K562 (cell line): ENCODE results near the gene PLBD1. TPM values are rescaled to one million over a fixed set of nuclear protein-coding genes. Genes with fewer than 3 reads are reported as not detected.

Experiments used
- ATAC-seq: fragments of 200-7000 bp; cut with Tn5 transposase; 3 replicates; pipeline ENCODE4 v1.9.1; 2020; ENCODE audit warnings: moderate library complexity
- BruUV-seq: library from RNA; stranded (reverse); fragments of 400-500 nt; replicated peaks from 2 replicates; lab custom pipeline; 2021; lab: Mats Ljungman, UMichigan
- CTCF ChIA-PET: fragments of 300-600 bp; formaldehyde crosslinking; extraction: SDS; loops from one replicate; lab custom pipeline; 2021; ENCODE audit warnings: low intra/inter-chr PET ratio; lab: Yijun Ruan, JAX
- POLR2A ChIA-PET: fragments of 300-600, 350-650 bp; sonication (Branson Sonifier 250); formaldehyde crosslinking; extraction: SDS; loops from one replicate; lab custom pipeline; 2021; ENCODE audit warnings: antibody characterized with exemption, inconsistent platforms; lab: Yijun Ruan, JAX
- DNase-seq, 4 experiments: peaks; one replicate each; pipeline versions ENCODE4 v3.0.0 to v3.0.0-alpha.2; 2011 to 2018; ENCODE audit warnings: low spot score in 3 of 4, mixed read lengths in 3 of 4; ENCODE audit errors: extremely low read depth in 1 of 4
- FAIRE-seq: peaks from 2 replicates; lab custom pipeline; 2011; peaks lifted over from hg19 to GRCh38; lab: Jason Lieb, UNC
- H2AFZ ChIP-seq: 2 replicates; pipeline ENCODE4 v1.6.0; 2011; ENCODE audit warnings: low read depth, low read length, control low read depth, inconsistent platforms
- H3K27ac ChIP-seq: fragments of 200-600 bp; 3 replicates; pipeline ENCODE4 v1.8.0; 2011; ENCODE audit warnings: low read depth, mild to moderate bottlenecking, control low read depth, inconsistent platforms, low read length, moderate library complexity, mixed read lengths; ENCODE audit errors: extremely low read depth
- H3K27me3 ChIP-seq, 2 experiments: fragments of 300-600 bp in 1 of 2; 2 replicates in 1 of 2; 3 replicates in 1 of 2; pipeline versions ENCODE4 v1.6.0 to v1.8.0; 2011; ENCODE audit warnings: inconsistent platforms in 2 of 2, low read length in 2 of 2, mild to moderate bottlenecking in 1 of 2, mixed read lengths in 1 of 2, moderate library complexity in 1 of 2; ENCODE audit not compliant: control insufficient read depth in 2 of 2, insufficient read depth in 2 of 2
- H3K36me3 ChIP-seq: fragments of 300-600 bp; 3 replicates; pipeline ENCODE4 v1.8.0; 2011; ENCODE audit warnings: mild to moderate bottlenecking, low read length, inconsistent platforms; ENCODE audit not compliant: control insufficient read depth, insufficient read depth
- H3K4me1 ChIP-seq, 2 experiments: fragments of 200-600 bp in 1 of 2; replicated peaks in 1 of 2; 2 replicates in 1 of 2; 3 replicates in 1 of 2; pipeline versions ENCODE4 v1.5.1 to v1.8.0; 2011; ENCODE audit warnings: inconsistent platforms in 2 of 2, low read length in 2 of 2, mild to moderate bottlenecking in 1 of 2, mixed read lengths in 1 of 2, moderate library complexity in 1 of 2; ENCODE audit not compliant: control insufficient read depth in 2 of 2, insufficient read depth in 2 of 2
- H3K4me2 ChIP-seq: 2 replicates; pipeline ENCODE4 v1.6.1; 2011; ENCODE audit warnings: low read length, control low read depth, inconsistent platforms, mixed read lengths; ENCODE audit not compliant: insufficient read depth
- H3K4me3 ChIP-seq: fragments of 200-600 bp; sonication (generic), shearing (Covaris generic); 2 replicates; pipeline ENCODE4 v1.5.1; 2016; ENCODE audit warnings: control low read depth, inconsistent platforms
- H3K79me2 ChIP-seq: fragments of 200-600 bp; 3 replicates; pipeline ENCODE4 v1.8.0; 2011; ENCODE audit warnings: low read length, inconsistent platforms; ENCODE audit not compliant: control insufficient read depth, insufficient read depth
- H3K9ac ChIP-seq, 2 experiments: 2 replicates each; pipeline versions ENCODE4 v1.6.0 to v1.6.1; 2011; ENCODE audit warnings: low read depth in 2 of 2, low read length in 2 of 2, control low read depth in 1 of 2, inconsistent platforms in 1 of 2, mild to moderate bottlenecking in 1 of 2, mixed read lengths in 1 of 2; ENCODE audit not compliant: insufficient read depth in 1 of 2
- H3K9me1 ChIP-seq: one replicate; pipeline ENCODE4 v1.6.0; 2011; ENCODE audit warnings: inconsistent platforms, mild to moderate bottlenecking, low read length, moderate library complexity; ENCODE audit not compliant: control insufficient read depth, insufficient read depth
- H3K9me3 ChIP-seq: replicated peaks from 2 replicates; pipeline ENCODE4 v1.5.1; 2011; ENCODE audit warnings: low read depth, low read length, inconsistent platforms; ENCODE audit not compliant: control insufficient read depth, insufficient read depth
- H4K20me1 ChIP-seq: replicated peaks from 2 replicates; pipeline ENCODE4 v1.6.1; 2011; ENCODE audit warnings: low read length, inconsistent platforms, mixed read lengths; ENCODE audit not compliant: control insufficient read depth, insufficient read depth
- EP300 ChIP-seq: IDR thresholded peaks from 2 replicates; pipeline ENCODE4 v1.6.1; 2012; ENCODE audit warnings: low read length, improper control_type of control experiment
- FIP1L1 ChIP-seq: fragments of 200-400 bp; formaldehyde crosslinking; IDR thresholded peaks from 2 replicates; pipeline ENCODE4 v1.6.1; 2018; ENCODE audit warnings: mild to moderate bottlenecking, low read depth, low read length; ENCODE audit not compliant: poor library complexity, severe bottlenecking
- FOXA1 ChIP-seq: fragments of 450-650 bp; IDR thresholded peaks from 2 replicates; pipeline ENCODE4 v1.6.1; 2016; ENCODE audit warnings: mild to moderate bottlenecking, borderline replicate concordance
- JUNB ChIP-seq: fragments of 450-650 bp; formaldehyde crosslinking; conservative IDR thresholded peaks from 2 replicates; pipeline ENCODE4 v1.4.0; 2020; ENCODE audit warnings: mild to moderate bottlenecking
- LARP7 ChIP-seq: fragments of 450-650 bp; IDR thresholded peaks from 2 replicates; pipeline ENCODE4 v1.6.1; 2016
- MAFF ChIP-seq: IDR thresholded peaks from 2 replicates; pipeline ENCODE4 v1.6.1; 2012; ENCODE audit warnings: low read length, improper control_type of control experiment
- MED1 ChIP-seq: sonication (generic); formaldehyde crosslinking; IDR thresholded peaks from 2 replicates; pipeline ENCODE4 v1.8.1; 2023; ENCODE audit warnings: missing genetic modification reagents, borderline replicate concordance
- ZBTB43 ChIP-seq: sonication (generic); formaldehyde crosslinking; IDR thresholded peaks from 2 replicates; pipeline ENCODE4 v1.8.0; 2023; ENCODE audit warnings: mild to moderate bottlenecking, missing genetic modification reagents
- ZNF12 ChIP-seq: sonication (generic); formaldehyde crosslinking; IDR thresholded peaks from 2 replicates; pipeline ENCODE4 v1.4.0; 2020; ENCODE audit warnings: mild to moderate bottlenecking, missing genetic modification reagents
- ZNF436 ChIP-seq: fragments of 250-450, 450-650 bp; sonication (Bioruptor Pico); formaldehyde crosslinking; IDR thresholded peaks from 2 replicates; pipeline ENCODE4 v1.7.0; 2020; ENCODE audit warnings: mild to moderate bottlenecking
- WGBS: fragments of 100-300 bp; shearing (Covaris generic); methylation state at CpG from one replicate; pipeline ENCODE4 v1.1.6; 2016; ENCODE audit warnings: low coverage, mixed read lengths; ENCODE audit not compliant: insufficient coverage; ENCODE audit errors: missing lambda C conversion rate; 5-methylcytosine and 5-hydroxymethylcytosine counted together
- in situ Hi-C: fragments of 300-500 bp; cut with MboI; formaldehyde crosslinking; loops from 4 replicates; pipeline ENCODE4 v1.15.0; 2018; ENCODE audit warnings: inconsistent platforms, mixed read lengths
- intact Hi-C: fragments of 100-400 bp; cut with micrococcal nuclease; formaldehyde crosslinking; loops from 2 replicates; pipeline ENCODE4 v1.14.2; 2022
- polyA plus RNA-seq, 8 experiments: library from polyadenylated mRNA; depleted of rRNA in 4 of 8; stranded (reverse) in 5 of 8; unstranded in 3 of 8; fragments of >200 nt; fragmentation: Nextera tagmentation in 2 of 8; fragmentation: Illumina TruSeq in 1 of 8; extraction: Ambion mirVana in 2 of 8; extraction: Trizol in 1 of 8; gene quantifications; 2 replicates each; pipeline versions ENCODE4 v1.2.1 to v1.2.3, GENCODE V29; 2011 to 2014; ENCODE audit warnings: inconsistent platforms in 1 of 8, missing spikeins in 1 of 8
- total RNA-seq, 7 experiments: library from RNA; depleted of rRNA in 6 of 7; stranded (reverse); fragments of >200 nt in 6 of 7; fragmentation: Illumina TruSeq in 2 of 7; extraction: Trizol in 2 of 7; gene quantifications; 2 replicates each; pipeline versions ENCODE4 v1.2.1 to v1.2.3, GENCODE V29; 2011 to 2021; ENCODE audit warnings: low replicate concordance in 1 of 7
- TF ChIP-seq, protein P1 (sequence below): fragments of 450-650 bp; formaldehyde crosslinking; IDR thresholded peaks from 2 replicates; pipeline ENCODE4 v1.4.0; 2020; ENCODE audit warnings: mild to moderate bottlenecking, mixed read lengths
- TF ChIP-seq, protein P2 (sequence below): fragments of 200-800 bp; sonication (Bioruptor generic); IDR thresholded peaks from 2 replicates; pipeline ENCODE4 v1.6.1; 2017; ENCODE audit warnings: missing genetic modification characterization, missing compliant biosample characterization
- TF ChIP-seq, protein P3 (sequence below): IDR thresholded peaks from 3 replicates; pipeline ENCODE4 v1.6.1; 2011; ENCODE audit warnings: borderline replicate concordance, mild to moderate bottlenecking, moderate library complexity; ENCODE audit not compliant: insufficient read length; ENCODE audit errors: extremely low read depth
- TF ChIP-seq, protein P4 (sequence below): sonication (generic); formaldehyde crosslinking; IDR thresholded peaks from 2 replicates; pipeline ENCODE4 v1.8.0; 2022; ENCODE audit warnings: mild to moderate bottlenecking, missing genetic modification reagents, borderline replicate concordance

Gene PLBD1
- total and polyA plus RNA-seq, 9 of the 15 experiments (the other 6 are each of a cell fraction or from before 2014, with no cell fraction given): 7.1 to 37.0 (median 20.6) TPM

- ChIA-PET POLR2A (no interaction called here), CTCF (no interaction called here)
- no peaks in the 10 kb centered on the region for H3K4me1 ChIP-seq
- no peaks in the 10 kb centered on the region for H3K9me1 ChIP-seq
- in situ Hi-C loops: no loop called here
- no peak overlapping the region for H3K27ac ChIP-seq
- no peaks in the 10 kb centered on the region for H4K20me1 ChIP-seq
- TF ChIP-seq JUNB (CRISPR knock-in tag) (no peak), ZNF436 (no peak), EP300 (no peak), MED1 (CRISPR knock-in tag) (no peak), ZNF12 (CRISPR knock-in tag) (no peak), ZBTB43 (CRISPR knock-in tag) (no peak), FIP1L1 (no peak), MAFF (no peak), FOXA1 (no peak), LARP7 (no peak)
- TF ChIP-seq, protein P1, sequence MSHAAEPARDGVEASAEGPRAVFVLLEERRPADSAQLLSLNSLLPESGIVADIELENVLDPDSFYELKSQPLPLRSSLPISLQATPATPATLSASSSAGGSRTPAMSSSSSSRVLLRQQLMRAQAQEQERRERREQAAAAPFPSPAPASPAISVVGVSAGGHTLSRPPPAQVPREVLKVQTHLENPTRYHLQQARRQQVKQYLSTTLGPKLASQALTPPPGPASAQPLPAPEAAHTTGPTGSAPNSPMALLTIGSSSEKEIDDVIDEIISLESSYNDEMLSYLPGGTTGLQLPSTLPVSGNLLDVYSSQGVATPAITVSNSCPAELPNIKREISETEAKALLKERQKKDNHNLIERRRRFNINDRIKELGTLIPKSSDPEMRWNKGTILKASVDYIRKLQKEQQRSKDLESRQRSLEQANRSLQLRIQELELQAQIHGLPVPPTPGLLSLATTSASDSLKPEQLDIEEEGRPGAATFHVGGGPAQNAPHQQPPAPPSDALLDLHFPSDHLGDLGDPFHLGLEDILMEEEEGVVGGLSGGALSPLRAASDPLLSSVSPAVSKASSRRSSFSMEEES (CRISPR knock-in tag): no peak
- TF ChIP-seq, protein P2, sequence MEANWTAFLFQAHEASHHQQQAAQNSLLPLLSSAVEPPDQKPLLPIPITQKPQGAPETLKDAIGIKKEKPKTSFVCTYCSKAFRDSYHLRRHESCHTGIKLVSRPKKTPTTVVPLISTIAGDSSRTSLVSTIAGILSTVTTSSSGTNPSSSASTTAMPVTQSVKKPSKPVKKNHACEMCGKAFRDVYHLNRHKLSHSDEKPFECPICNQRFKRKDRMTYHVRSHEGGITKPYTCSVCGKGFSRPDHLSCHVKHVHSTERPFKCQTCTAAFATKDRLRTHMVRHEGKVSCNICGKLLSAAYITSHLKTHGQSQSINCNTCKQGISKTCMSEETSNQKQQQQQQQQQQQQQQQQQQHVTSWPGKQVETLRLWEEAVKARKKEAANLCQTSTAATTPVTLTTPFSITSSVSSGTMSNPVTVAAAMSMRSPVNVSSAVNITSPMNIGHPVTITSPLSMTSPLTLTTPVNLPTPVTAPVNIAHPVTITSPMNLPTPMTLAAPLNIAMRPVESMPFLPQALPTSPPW (CRISPR knock-in tag): no peak
- TF ChIP-seq, protein P3, sequence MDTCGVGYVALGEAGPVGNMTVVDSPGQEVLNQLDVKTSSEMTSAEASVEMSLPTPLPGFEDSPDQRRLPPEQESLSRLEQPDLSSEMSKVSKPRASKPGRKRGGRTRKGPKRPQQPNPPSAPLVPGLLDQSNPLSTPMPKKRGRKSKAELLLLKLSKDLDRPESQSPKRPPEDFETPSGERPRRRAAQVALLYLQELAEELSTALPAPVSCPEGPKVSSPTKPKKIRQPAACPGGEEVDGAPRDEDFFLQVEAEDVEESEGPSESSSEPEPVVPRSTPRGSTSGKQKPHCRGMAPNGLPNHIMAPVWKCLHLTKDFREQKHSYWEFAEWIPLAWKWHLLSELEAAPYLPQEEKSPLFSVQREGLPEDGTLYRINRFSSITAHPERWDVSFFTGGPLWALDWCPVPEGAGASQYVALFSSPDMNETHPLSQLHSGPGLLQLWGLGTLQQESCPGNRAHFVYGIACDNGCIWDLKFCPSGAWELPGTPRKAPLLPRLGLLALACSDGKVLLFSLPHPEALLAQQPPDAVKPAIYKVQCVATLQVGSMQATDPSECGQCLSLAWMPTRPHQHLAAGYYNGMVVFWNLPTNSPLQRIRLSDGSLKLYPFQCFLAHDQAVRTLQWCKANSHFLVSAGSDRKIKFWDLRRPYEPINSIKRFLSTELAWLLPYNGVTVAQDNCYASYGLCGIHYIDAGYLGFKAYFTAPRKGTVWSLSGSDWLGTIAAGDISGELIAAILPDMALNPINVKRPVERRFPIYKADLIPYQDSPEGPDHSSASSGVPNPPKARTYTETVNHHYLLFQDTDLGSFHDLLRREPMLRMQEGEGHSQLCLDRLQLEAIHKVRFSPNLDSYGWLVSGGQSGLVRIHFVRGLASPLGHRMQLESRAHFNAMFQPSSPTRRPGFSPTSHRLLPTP: no peak
- TF ChIP-seq, protein P4, sequence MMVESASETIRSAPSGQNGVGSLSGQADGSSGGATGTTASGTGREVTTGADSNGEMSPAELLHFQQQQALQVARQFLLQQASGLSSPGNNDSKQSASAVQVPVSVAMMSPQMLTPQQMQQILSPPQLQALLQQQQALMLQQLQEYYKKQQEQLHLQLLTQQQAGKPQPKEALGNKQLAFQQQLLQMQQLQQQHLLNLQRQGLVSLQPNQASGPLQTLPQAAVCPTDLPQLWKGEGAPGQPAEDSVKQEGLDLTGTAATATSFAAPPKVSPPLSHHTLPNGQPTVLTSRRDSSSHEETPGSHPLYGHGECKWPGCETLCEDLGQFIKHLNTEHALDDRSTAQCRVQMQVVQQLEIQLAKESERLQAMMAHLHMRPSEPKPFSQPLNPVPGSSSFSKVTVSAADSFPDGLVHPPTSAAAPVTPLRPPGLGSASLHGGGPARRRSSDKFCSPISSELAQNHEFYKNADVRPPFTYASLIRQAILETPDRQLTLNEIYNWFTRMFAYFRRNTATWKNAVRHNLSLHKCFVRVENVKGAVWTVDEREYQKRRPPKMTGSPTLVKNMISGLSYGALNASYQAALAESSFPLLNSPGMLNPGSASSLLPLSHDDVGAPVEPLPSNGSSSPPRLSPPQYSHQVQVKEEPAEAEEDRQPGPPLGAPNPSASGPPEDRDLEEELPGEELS (CRISPR knock-in tag): no peak
- no peak overlapping the region for H3K4me3 ChIP-seq
- ATAC-seq (no peak), FAIRE-seq (no peak), DNase-seq (no peak)
- H3K4me2 ChIP-seq: no peak overlapping the region
- no peaks in the 10 kb centered on the region for H3K36me3 ChIP-seq
- no peak overlapping the region for H2AFZ ChIP-seq
- 0% methylated on average over 3 of the region's 3 CpGs for WGBS
- no peaks in the 10 kb centered on the region for H3K79me2 ChIP-seq
- no peak overlapping the region for H3K9ac ChIP-seq
- intact Hi-C loops: no loop called here
- no peaks in the 10 kb centered on the region for H3K27me3 ChIP-seq
- no peaks in the 10 kb centered on the region for H3K9me3 ChIP-seq
- no TSS peak for BruUV-seq
These were observed 29.8 kb upstream of the PLBD1 start for GRCh38 chr12:14597480-14597879.
